PFSK-1 (cell line): ENCODE measurements around the gene EEFSEC.

Experiments used
- FOXP2 ChIP-seq: optimal IDR thresholded peaks from 2 replicates; pipeline ENCODE3; 2011; ENCODE audit warnings: borderline replicate concordance, control low read depth, inconsistent platforms; ENCODE audit not compliant: insufficient read depth; ENCODE audit errors: extremely low read length, extremely low read depth
- POLR2AphosphoS5 ChIP-seq: IDR thresholded peaks from 2 replicates; pipeline ENCODE4 v1.6.1; 2012; ENCODE audit warnings: low read depth, mild to moderate bottlenecking, control low read depth, low read length, moderate library complexity
- SIN3A ChIP-seq: IDR thresholded peaks from 2 replicates; pipeline ENCODE4 v1.6.1; 2012; ENCODE audit warnings: mild to moderate bottlenecking, low read length, moderate library complexity, borderline replicate concordance; ENCODE audit not compliant: insufficient read depth
- TAF1 ChIP-seq: IDR thresholded peaks from 2 replicates; pipeline ENCODE4 v1.6.1; 2012; ENCODE audit warnings: low read length, control low read depth, borderline replicate concordance; ENCODE audit not compliant: insufficient read depth
- TF ChIP-seq, protein P1 (sequence below), 2 experiments: IDR thresholded peaks; 2 replicates each; pipeline versions ENCODE4 v1.6.1 to v1.8.0; 2011 to 2012; ENCODE audit warnings: low read depth in 2 of 2, low read length in 2 of 2, control low read depth in 1 of 2, inconsistent platforms in 1 of 2, mild to moderate bottlenecking in 1 of 2, moderate library complexity in 1 of 2; ENCODE audit not compliant: insufficient read depth in 1 of 2

Gene EEFSEC

DNA sequence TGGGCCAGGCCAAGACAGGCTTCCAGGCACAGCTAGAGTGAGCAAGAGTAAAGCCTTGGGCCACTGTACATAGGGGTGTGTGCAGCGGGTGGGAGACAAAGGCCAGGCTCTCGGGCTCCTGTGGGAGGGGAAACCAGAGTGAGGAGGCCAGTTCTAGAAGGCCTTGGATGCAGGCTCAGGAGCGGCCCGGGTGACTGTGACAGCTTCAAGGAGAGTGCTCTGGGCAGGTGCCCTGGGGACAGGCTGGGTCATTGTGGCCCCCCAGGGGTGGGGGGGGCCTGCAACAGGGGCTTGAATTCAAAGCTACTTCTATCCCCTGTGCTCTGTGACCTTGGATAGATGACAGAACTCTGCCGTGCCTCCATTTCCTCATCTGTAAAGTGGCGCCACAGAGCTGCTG, 204.3 kb downstream of the EEFSEC start:
- TF ChIP-seq TAF1 = no peak
- no peak for TF ChIP-seq FOXP2
- TF ChIP-seq POLR2AphosphoS5 = no peak

DNA sequence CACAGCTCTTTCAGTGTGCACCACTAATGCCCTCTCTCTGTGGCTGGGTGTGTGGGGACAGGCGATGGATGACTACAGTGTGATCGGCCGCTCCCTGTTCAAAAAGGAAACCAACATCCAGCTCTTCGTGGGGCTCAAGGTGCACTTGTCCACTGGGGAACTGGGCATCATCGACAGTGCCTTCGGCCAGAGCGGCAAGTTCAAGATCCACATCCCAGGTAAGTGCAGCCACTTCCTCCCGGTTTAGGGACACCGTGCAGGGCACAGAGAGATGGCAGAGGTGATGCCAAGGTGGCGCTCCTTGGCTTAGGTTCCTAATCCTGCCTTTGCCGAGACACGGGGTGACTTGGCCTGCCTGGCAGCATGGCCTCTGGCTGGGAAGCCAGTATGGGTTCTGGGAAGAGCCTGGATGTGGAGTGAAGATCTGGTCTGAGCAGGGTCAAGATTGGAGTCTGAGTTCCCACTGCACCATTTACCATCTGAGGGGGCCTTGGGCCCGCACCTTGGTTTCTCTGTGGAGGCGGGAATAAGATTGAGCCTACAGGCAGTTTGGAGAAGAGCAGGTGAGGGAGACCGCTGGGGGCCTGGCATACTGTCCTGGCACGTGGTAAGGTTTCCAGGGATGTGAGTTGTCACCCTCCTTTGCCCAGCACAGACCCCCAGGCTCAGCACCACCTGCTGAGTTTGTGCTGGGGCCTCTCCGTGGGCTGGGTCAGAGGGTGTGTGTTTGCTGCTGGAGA, 205.0 kb downstream of the EEFSEC start:
- TF ChIP-seq, protein P1, sequence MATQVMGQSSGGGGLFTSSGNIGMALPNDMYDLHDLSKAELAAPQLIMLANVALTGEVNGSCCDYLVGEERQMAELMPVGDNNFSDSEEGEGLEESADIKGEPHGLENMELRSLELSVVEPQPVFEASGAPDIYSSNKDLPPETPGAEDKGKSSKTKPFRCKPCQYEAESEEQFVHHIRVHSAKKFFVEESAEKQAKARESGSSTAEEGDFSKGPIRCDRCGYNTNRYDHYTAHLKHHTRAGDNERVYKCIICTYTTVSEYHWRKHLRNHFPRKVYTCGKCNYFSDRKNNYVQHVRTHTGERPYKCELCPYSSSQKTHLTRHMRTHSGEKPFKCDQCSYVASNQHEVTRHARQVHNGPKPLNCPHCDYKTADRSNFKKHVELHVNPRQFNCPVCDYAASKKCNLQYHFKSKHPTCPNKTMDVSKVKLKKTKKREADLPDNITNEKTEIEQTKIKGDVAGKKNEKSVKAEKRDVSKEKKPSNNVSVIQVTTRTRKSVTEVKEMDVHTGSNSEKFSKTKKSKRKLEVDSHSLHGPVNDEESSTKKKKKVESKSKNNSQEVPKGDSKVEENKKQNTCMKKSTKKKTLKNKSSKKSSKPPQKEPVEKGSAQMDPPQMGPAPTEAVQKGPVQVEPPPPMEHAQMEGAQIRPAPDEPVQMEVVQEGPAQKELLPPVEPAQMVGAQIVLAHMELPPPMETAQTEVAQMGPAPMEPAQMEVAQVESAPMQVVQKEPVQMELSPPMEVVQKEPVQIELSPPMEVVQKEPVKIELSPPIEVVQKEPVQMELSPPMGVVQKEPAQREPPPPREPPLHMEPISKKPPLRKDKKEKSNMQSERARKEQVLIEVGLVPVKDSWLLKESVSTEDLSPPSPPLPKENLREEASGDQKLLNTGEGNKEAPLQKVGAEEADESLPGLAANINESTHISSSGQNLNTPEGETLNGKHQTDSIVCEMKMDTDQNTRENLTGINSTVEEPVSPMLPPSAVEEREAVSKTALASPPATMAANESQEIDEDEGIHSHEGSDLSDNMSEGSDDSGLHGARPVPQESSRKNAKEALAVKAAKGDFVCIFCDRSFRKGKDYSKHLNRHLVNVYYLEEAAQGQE (IDR thresholded peaks at IDR 0.05; ENCODE audit: insufficient read depth in 1 of 2, low read depth in 2 of 2, low read length in 2 of 2) = no peak
- TF ChIP-seq POLR2AphosphoS5 (no peak), FOXP2 (no peak), TAF1 (no peak), SIN3A (no peak)

DNA sequence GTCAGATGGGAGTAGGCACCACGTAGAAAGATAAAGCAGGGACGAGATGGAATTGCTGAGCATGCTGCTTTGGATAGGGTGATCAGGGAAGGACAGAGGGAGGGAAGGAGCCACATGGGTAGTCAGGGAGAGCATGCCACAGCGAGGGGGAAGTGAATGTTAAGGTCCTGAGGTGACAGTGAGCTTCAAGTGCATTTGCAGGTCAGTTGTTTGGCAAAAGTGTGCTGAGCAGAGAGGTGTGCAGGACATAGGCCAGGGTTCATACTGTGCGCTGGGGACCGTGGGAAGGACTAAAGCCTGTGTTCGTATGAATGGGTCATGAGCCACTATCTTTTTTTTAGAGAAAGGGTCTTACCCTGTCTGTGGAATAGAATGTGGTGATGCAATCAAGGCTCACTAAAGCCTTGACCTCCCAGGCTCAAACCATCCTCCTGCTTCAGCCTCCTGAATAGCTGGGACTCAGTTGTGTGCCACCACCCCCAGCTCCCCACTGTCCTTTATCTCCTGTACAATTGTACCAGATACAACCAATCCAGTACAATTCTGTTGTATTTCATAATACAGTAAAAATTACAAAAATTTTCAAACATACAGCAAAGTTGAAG, 205.9 kb downstream of the EEFSEC start:
- TF ChIP-seq TAF1 = no peak
- no peak for TF ChIP-seq POLR2AphosphoS5
- TF ChIP-seq, protein P1 (IDR thresholded peaks at IDR 0.05; ENCODE audit: insufficient read depth in 1 of 2, low read depth in 2 of 2, low read length in 2 of 2) = no peak
- no peak for TF ChIP-seq FOXP2
- TF ChIP-seq SIN3A = no peak

DNA sequence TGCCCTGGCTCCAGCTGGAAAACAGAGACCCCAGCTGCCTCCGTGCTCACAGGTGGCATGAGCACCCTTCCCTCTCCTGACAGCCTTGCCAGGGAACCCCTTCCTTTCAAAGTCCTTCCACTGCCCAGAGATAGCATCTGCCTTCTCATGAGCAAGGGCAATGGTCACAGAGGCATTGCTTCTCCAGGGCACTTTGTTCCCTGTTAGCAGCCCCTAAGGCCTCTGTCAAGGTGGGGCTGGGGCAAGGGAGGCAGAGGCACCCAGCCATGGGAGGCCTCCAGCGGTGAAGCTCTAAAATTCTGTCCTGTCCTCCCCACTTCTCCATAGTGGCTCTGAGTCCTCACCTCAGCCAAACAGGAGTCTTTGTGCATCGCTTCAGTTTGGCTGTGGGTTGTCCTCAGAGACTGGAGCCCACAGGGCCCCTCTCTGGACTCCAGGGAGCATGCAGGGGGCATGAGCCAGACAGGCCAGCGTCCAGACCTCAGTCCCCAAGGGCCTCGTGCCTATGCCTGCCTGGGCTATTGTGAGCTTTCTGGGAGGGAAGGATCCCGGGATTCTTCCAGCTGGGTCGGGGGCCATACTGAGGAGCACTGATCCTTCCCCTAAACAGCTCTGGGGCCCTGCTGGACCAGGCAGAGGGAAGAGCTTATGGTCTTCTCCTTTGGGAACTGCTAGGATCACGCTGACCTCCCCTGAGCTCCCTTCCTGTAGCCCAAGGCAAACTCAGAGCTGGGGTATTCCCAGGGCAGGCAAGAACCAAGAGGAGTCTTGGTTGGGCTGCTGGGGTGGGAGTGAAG, 206.8 kb downstream of the EEFSEC start:
- no peak for TF ChIP-seq POLR2AphosphoS5
- TF ChIP-seq FOXP2 = no peak
- no peak for TF ChIP-seq SIN3A

DNA sequence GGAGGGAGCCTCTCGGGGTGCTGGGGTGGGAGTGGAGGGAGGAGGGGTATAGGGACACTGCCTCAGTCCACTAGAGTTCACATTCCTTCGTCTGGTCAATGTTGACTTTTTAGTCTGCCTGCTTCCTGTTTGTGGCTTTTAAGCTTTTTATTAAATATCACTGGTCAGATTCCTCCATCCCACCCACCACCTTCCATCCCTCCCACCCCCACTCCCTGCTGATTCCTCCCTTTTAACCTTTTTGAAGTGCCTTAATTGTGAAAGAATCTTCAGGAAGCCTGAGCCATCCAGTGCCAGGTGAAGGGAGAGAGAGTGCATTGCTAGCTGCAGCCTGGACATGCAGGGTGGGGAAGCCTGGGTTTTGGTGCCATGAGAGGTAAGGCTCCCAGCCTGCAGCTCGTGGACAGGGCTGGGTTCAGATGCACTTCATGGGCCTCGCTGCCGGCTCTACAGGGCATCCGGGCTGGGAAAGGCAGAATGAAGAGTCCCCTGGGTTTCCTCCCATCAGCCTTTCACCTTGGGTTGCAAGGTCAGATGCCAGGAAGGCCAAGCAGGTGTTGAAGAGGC, 207.5 kb downstream of the EEFSEC start:
- TF ChIP-seq POLR2AphosphoS5 (no peak), FOXP2 (no peak), TAF1 (no peak), SIN3A (no peak)
- TF ChIP-seq, protein P1 (IDR thresholded peaks at IDR 0.05; ENCODE audit: insufficient read depth in 1 of 2, low read depth in 2 of 2, low read length in 2 of 2) = no peak
